Activated naive CD4-positive, alpha-beta T cell (primary cell): ENCODE results near the gene TMEM134.

Source experiments
- DNase-seq, 4 experiments: peaks; one replicate each; lab custom pipeline; 2025; lab: John Stamatoyannopoulos, UW

Gene TMEM134

GRCh38 chr11:67500831-67501715 is 32.0 kb upstream of the TMEM134 start:
- no peak for DNase-seq

- DNase-seq: no peak
Measured at GRCh38 chr11:67500484-67500821, 31.4 kb upstream of the TMEM134 start.

GRCh38 chr11:67499808-67500483 is 30.9 kb upstream of the TMEM134 start:
- no peak for DNase-seq

GRCh38 chr11:67498544-67498972 is 29.5 kb upstream of the TMEM134 start:
- DNase-seq: no peak

- DNase-seq: no peak
Measured at GRCh38 chr11:67497656-67498291, 28.7 kb upstream of the TMEM134 start.

- no peak for DNase-seq
Measured at GRCh38 chr11:67496113-67496512, 27.1 kb upstream of the TMEM134 start.

GRCh38 chr11:67495234-67496005 is 26.4 kb upstream of the TMEM134 start:
- DNase-seq: no peak

GRCh38 chr11:67494371-67495233 is 25.6 kb upstream of the TMEM134 start:
- no peak for DNase-seq

- no peak for DNase-seq
Measured at GRCh38 chr11:67493548-67494370, 24.7 kb upstream of the TMEM134 start.

- no peak for DNase-seq
Measured at GRCh38 chr11:67492801-67493547, 23.9 kb upstream of the TMEM134 start.

- no peak for DNase-seq
Measured at GRCh38 chr11:67492069-67492727, 23.1 kb upstream of the TMEM134 start.

- no peak for DNase-seq
Measured at GRCh38 chr11:67491276-67492068, 22.4 kb upstream of the TMEM134 start.

GRCh38 chr11:67490727-67491065 is 21.6 kb upstream of the TMEM134 start:
- DNase-seq: no peak

GRCh38 chr11:67489885-67490726 is 21.1 kb upstream of the TMEM134 start:
- no peak for DNase-seq

- no peak for DNase-seq
Measured at GRCh38 chr11:67489203-67489884, 20.3 kb upstream of the TMEM134 start.

- no peak for DNase-seq
Measured at GRCh38 chr11:67486481-67487195, 17.6 kb upstream of the TMEM134 start.
